ENCODE measurements around the gene FOSL2.
A peak's percentile ranks its signal among the peaks of the same experiment; 100 is the strongest.

FOSL2 gene

GRCh38 chr2:28408764-28409599 lies 16.3 kb downstream of the FOSL2 start:
- no peaks in the 10 kb centered on the region for H3K27me3 ChIP-seq (ENCODE audit: insufficient read depth, low read length)
- peaks cover 5% of the 10 kb centered on the region; the same call in 1 of the 2 replicates for H3K4me1 ChIP-seq (ENCODE audit: insufficient read depth, low read length)
- H3K4me3 ChIP-seq (ENCODE audit: low read length), result no peak overlapping the region
- 93% methylated on average over 25 of the region's 26 CpGs for WGBS
- peaks cover 50% of the 10 kb centered on the region; the same call in 1 of the 2 replicates for H3K36me3 ChIP-seq (ENCODE audit: insufficient read depth, low read length)
- H3K27ac ChIP-seq (ENCODE audit: low read depth, low read length), result no peak overlapping the region
- H3K9ac ChIP-seq (ENCODE audit: low read depth, low read length), result no peak overlapping the region
- no peaks in the 10 kb centered on the region for H3K9me3 ChIP-seq (ENCODE audit: insufficient read depth, low read depth, low read length)

- no peaks in the 10 kb centered on the region for H3K9me3 ChIP-seq (ENCODE audit: insufficient read depth, low read depth, low read length)
- H3K27me3 ChIP-seq (ENCODE audit: insufficient read depth, low read length), result no peaks in the 10 kb centered on the region
- peaks cover 8% of the 10 kb centered on the region; the same call in 1 of the 2 replicates for H3K4me1 ChIP-seq (ENCODE audit: insufficient read depth, low read length)
- peaks cover 28% of the 10 kb centered on the region; the same call in 1 of the 2 replicates for H3K36me3 ChIP-seq (ENCODE audit: insufficient read depth, low read length)
- no peak overlapping the region for H3K4me3 ChIP-seq (ENCODE audit: low read length)
- no peak overlapping the region for H3K9ac ChIP-seq (ENCODE audit: low read depth, low read length)
- H3K27ac ChIP-seq (ENCODE audit: low read depth, low read length), result no peak overlapping the region
- WGBS, result 94% methylated on average over 5 of the region's 5 CpGs
These were observed 18.6 kb downstream of the FOSL2 start for GRCh38 chr2:28411166-28411755.

- H3K36me3 ChIP-seq (ENCODE audit: insufficient read depth, low read length), result peaks cover 24% of the 10 kb centered on the region; the same call in 1 of the 2 replicates
- no peaks in the 10 kb centered on the region for H3K9me3 ChIP-seq (ENCODE audit: insufficient read depth, low read depth, low read length)
- no peak overlapping the region for H3K4me3 ChIP-seq (ENCODE audit: low read length)
These were observed 19.4 kb downstream of the FOSL2 start for GRCh38 chr2:28411956-28412609.

DNA sequence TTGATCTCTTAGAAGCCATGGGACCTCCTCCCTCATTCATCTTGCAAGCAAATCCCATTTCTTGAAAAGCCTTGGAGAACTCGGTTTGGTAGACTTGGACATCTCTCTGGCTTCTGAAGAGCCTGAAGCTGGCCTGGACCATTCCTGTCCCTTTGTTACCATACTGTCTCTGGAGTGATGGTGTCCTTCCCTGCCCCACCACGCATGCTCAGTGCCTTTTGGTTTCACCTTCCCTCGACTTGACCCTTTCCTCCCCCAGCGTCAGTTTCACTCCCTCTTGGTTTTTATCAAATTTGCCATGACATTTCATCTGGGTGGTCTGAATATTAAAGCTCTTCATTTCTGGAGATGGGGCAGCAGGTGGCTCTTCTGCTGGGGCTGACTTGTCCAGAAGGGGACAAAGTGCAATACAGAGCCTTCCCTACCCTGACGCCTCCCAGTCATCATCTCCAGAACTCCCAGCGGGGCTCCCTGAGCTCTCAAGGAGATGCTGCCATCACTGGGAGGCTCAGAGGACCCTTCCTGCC lies 20.0 kb downstream of the FOSL2 start:
- no peak overlapping the region for H3K27ac ChIP-seq (ENCODE audit: low read depth, low read length)
- no peak overlapping the region for H3K9ac ChIP-seq (ENCODE audit: low read depth, low read length)
- H3K36me3 ChIP-seq (ENCODE audit: insufficient read depth, low read length), result peaks cover 24% of the 10 kb centered on the region; the same call in 1 of the 2 replicates
- H3K27me3 ChIP-seq (ENCODE audit: insufficient read depth, low read length), result no peaks in the 10 kb centered on the region
- 97% methylated on average over 6 of the region's 6 CpGs for WGBS
- no peak overlapping the region for H3K4me3 ChIP-seq (ENCODE audit: low read length)
- peaks cover 8% of the 10 kb centered on the region; the same call in 1 of the 2 replicates for H3K4me1 ChIP-seq (ENCODE audit: insufficient read depth, low read length)
- H3K9me3 ChIP-seq (ENCODE audit: insufficient read depth, low read depth, low read length), result no peaks in the 10 kb centered on the region

More at GRCh38 chr2:28411956-28412609, 19.4 kb downstream of the FOSL2 start:
- no peaks in the 10 kb centered on the region for H3K27me3 ChIP-seq (ENCODE audit: insufficient read depth, low read length)
- no peak overlapping the region for H3K27ac ChIP-seq (ENCODE audit: low read depth, low read length)
- H3K9ac ChIP-seq (ENCODE audit: low read depth, low read length), result no peak overlapping the region
- 96% methylated on average over 27 of the region's 27 CpGs for WGBS
- H3K4me1 ChIP-seq (ENCODE audit: insufficient read depth, low read length), result peaks cover 8% of the 10 kb centered on the region; the same call in 1 of the 2 replicates

GRCh38 chr2:28413152-28413898 lies 20.7 kb downstream of the FOSL2 start:
- Histone ChIP-seq H3K36me3 (ENCODE audit: insufficient read depth, low read length) (peaks cover 24% of the 10 kb centered on the region; the same call in 1 of the 2 replicates), H3K27me3 (ENCODE audit: insufficient read depth, low read length) (no peaks in the 10 kb centered on the region), H3K9me3 (ENCODE audit: insufficient read depth, low read depth, low read length) (no peaks in the 10 kb centered on the region), H3K9ac (ENCODE audit: low read depth, low read length) (no peak overlapping the region), H3K4me3 (ENCODE audit: low read length) (no peak overlapping the region), H3K27ac (ENCODE audit: low read depth, low read length) (peak overlapping the region; percentile 65; the same call in 1 of the 2 replicates), H3K4me1 (ENCODE audit: insufficient read depth, low read length) (peaks cover 8% of the 10 kb centered on the region; the same call in 1 of the 2 replicates)
- WGBS, result 84% methylated on average over 20 of the region's 20 CpGs

GRCh38 chr2:28413899-28414295 lies 21.2 kb downstream of the FOSL2 start:
- H3K4me1 ChIP-seq (ENCODE audit: insufficient read depth, low read length), result peaks cover 8% of the 10 kb centered on the region; the same call in 1 of the 2 replicates
- H3K27ac ChIP-seq (ENCODE audit: low read depth, low read length), result peak overlapping the region; percentile 65
- no peaks in the 10 kb centered on the region for H3K27me3 ChIP-seq (ENCODE audit: insufficient read depth, low read length)
- no peak overlapping the region for H3K4me3 ChIP-seq (ENCODE audit: low read length)
- H3K9me3 ChIP-seq (ENCODE audit: insufficient read depth, low read depth, low read length), result no peaks in the 10 kb centered on the region
- H3K36me3 ChIP-seq (ENCODE audit: insufficient read depth, low read length), result peaks cover 24% of the 10 kb centered on the region; the same call in 1 of the 2 replicates
- no peak overlapping the region for H3K9ac ChIP-seq (ENCODE audit: low read depth, low read length)
- 71% methylated on average over 7 of the region's 7 CpGs for WGBS

DNA sequence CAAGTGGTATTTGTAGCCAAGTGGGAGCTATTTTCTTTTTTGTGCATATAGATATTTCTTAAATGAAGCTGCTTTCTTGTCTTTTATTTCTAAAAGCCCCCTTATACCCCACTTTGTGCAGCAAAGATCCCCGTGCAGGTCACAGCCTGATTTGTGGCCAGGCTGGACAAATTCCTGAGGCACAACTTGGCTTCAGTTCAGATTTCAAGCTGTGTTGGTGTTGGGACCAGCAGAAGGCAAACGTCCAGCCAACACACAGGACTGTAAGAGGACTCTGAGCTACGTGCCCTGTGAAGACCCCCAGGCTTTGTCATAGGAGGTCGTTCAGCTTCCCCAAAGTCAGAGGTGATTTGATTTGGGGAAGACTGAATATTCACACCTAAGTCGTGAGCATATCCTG lies 21.9 kb downstream of the FOSL2 start:
- H3K27ac ChIP-seq (ENCODE audit: low read depth, low read length), result no peak overlapping the region
- peaks cover 18% of the 10 kb centered on the region; the same call in 1 of the 2 replicates for H3K36me3 ChIP-seq (ENCODE audit: insufficient read depth, low read length)
- no peak overlapping the region for H3K9ac ChIP-seq (ENCODE audit: low read depth, low read length)
- H3K4me1 ChIP-seq (ENCODE audit: insufficient read depth, low read length), result peaks cover 8% of the 10 kb centered on the region; the same call in 1 of the 2 replicates
- H3K27me3 ChIP-seq (ENCODE audit: insufficient read depth, low read length), result no peaks in the 10 kb centered on the region
- WGBS, result 86% methylated on average over 5 of the region's 5 CpGs
- H3K4me3 ChIP-seq (ENCODE audit: low read length), result no peak overlapping the region
- no peaks in the 10 kb centered on the region for H3K9me3 ChIP-seq (ENCODE audit: insufficient read depth, low read depth, low read length)

GRCh38 chr2:28415010-28415409 lies 22.4 kb downstream of the FOSL2 start:
- Histone ChIP-seq H3K9me3 (ENCODE audit: insufficient read depth, low read depth, low read length) (no peaks in the 10 kb centered on the region), H3K27me3 (ENCODE audit: insufficient read depth, low read length) (no peaks in the 10 kb centered on the region), H3K4me1 (ENCODE audit: insufficient read depth, low read length) (peaks cover 8% of the 10 kb centered on the region; the same call in 1 of the 2 replicates), H3K27ac (ENCODE audit: low read depth, low read length) (no peak overlapping the region), H3K4me3 (ENCODE audit: low read length) (no peak overlapping the region), H3K9ac (ENCODE audit: low read depth, low read length) (no peak overlapping the region), H3K36me3 (ENCODE audit: insufficient read depth, low read length) (peaks cover 18% of the 10 kb centered on the region; the same call in 1 of the 2 replicates)
- 85% methylated on average over 13 of the region's 13 CpGs for WGBS

DNA sequence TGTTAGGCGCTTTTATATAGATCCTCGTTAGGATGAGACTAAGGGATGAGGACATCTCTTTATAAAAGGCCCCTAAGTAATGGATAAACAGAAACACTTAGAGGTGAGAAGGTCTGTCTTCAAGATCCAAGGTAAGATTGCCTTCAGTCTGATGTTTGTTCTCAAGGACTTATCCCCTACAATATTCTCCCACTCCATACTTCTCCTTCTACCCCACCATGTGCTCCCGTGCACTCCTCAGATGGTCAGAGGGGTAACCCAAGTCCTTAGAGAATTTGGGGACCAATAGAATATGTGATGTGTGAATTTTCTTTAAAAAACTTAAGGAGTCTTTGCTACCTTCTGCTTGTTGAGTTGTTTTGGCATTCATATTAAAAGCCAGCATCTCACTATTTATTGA lies 23.1 kb downstream of the FOSL2 start:
- no peaks in the 10 kb centered on the region for H3K27me3 ChIP-seq (ENCODE audit: insufficient read depth, low read length)
- H3K4me1 ChIP-seq (ENCODE audit: insufficient read depth, low read length), result peaks cover 8% of the 10 kb centered on the region; the same call in 1 of the 2 replicates
- WGBS, result 95% methylated on average over 3 of the region's 3 CpGs
- no peak overlapping the region for H3K27ac ChIP-seq (ENCODE audit: low read depth, low read length)
- H3K4me3 ChIP-seq (ENCODE audit: low read length), result no peak overlapping the region
- peaks cover 18% of the 10 kb centered on the region; the same call in 1 of the 2 replicates for H3K36me3 ChIP-seq (ENCODE audit: insufficient read depth, low read length)
- no peaks in the 10 kb centered on the region for H3K9me3 ChIP-seq (ENCODE audit: insufficient read depth, low read depth, low read length)
- H3K9ac ChIP-seq (ENCODE audit: low read depth, low read length), result no peak overlapping the region

GRCh38 chr2:28419003-28419402 lies 26.3 kb downstream of the FOSL2 start:
- Histone ChIP-seq H3K4me3 (ENCODE audit: low read length) (no peak overlapping the region), H3K27ac (ENCODE audit: low read depth, low read length) (no peak overlapping the region), H3K27me3 (ENCODE audit: insufficient read depth, low read length) (no peaks in the 10 kb centered on the region), H3K9ac (ENCODE audit: low read depth, low read length) (no peak overlapping the region), H3K4me1 (ENCODE audit: insufficient read depth, low read length) (peaks cover 3% of the 10 kb centered on the region; the same call in 1 of the 2 replicates), H3K36me3 (ENCODE audit: insufficient read depth, low read length) (no peaks in the 10 kb centered on the region), H3K9me3 (ENCODE audit: insufficient read depth, low read depth, low read length) (no peaks in the 10 kb centered on the region)
- 89% methylated on average over 3 of the region's 3 CpGs for WGBS
